Lower leg skin (tissue), 3 donors: Measurements from ENCODE around the gene SKA3.

Experiments used
- CTCF ChIP-seq, 3 donors: fragments of 450-650 bp; IDR thresholded peaks; one replicate each; pipeline ENCODE4 v1.5.1; 2016; ENCODE audit warnings: antibody characterized with exemption in 3 of 3, mild to moderate bottlenecking in 3 of 3, moderate library complexity in 2 of 3
- POLR2A ChIP-seq, 2 donors: fragments of 450-650 bp; IDR thresholded peaks; one replicate each; pipeline ENCODE4 v1.6.1; 2016 to 2017; ENCODE audit warnings: antibody characterized with exemption in 2 of 2, mild to moderate bottlenecking in 1 of 2, moderate library complexity in 1 of 2

- TF ChIP-seq CTCF (IDR thresholded peaks at IDR 0.05), result no peak
- TF ChIP-seq POLR2A (IDR thresholded peaks at IDR 0.05), result no peak
Measured at GRCh38 chr13:21120191-21120590, 56.2 kb downstream of the SKA3 start.
